CD14-positive monocyte (primary cell): ENCODE measurements around the gene PANX3. TPM values are rescaled to one million over a fixed set of nuclear protein-coding genes. Genes with fewer than 3 reads are reported as not detected.
"Not testable (repeated sequence)": the region's sequence is repeated elsewhere in the genome, so short reads cannot be mapped to it uniquely, and the experiment has no call there.

ENCODE experiments used
- DNase-seq, 3 donors: peaks; one replicate each; pipeline ENCODE4 v3.0.0-alpha.2; 2011 to 2022
- H2AFZ ChIP-seq: 2 replicates; pipeline ENCODE4 v1.6.0; 2012; ENCODE audit warnings: mild to moderate bottlenecking, low read depth, low read length, inconsistent platforms; ENCODE audit not compliant: insufficient read depth, poor library complexity, severe bottlenecking
- H3K27ac ChIP-seq, 2 donors: 1 replicate in 1 of 2; 2 replicates in 1 of 2; pipeline ENCODE4 v1.5.1; 2012 to 2013; ENCODE audit warnings: low read length in 2 of 2, control low read depth in 1 of 2, inconsistent platforms in 1 of 2, low read depth in 1 of 2, mild to moderate bottlenecking in 1 of 2
- H3K27me3 ChIP-seq, 2 donors: one replicate each; pipeline versions ENCODE4 v1.6.0 to v1.6.1; 2011 to 2013; ENCODE audit warnings: low read length in 2 of 2; ENCODE audit not compliant: control insufficient read depth in 2 of 2, insufficient read depth in 2 of 2
- H3K36me3 ChIP-seq, 2 donors: replicated peaks in 1 of 2; 1 replicate in 1 of 2; 2 replicates in 1 of 2; pipeline versions ENCODE4 v1.5.1 to v1.6.1; 2012 to 2013; ENCODE audit warnings: low read length in 2 of 2, control low read depth in 1 of 2, inconsistent platforms in 1 of 2, mild to moderate bottlenecking in 1 of 2; ENCODE audit not compliant: insufficient read depth in 2 of 2, control insufficient read depth in 1 of 2
- H3K4me1 ChIP-seq, 2 donors: 1 replicate in 1 of 2; 2 replicates in 1 of 2; pipeline versions ENCODE4 v1.5.1 to v1.6.1; 2012 to 2013; ENCODE audit warnings: low read length in 2 of 2, control low read depth in 1 of 2, inconsistent platforms in 1 of 2, mild to moderate bottlenecking in 1 of 2, moderate library complexity in 1 of 2; ENCODE audit not compliant: insufficient read depth in 2 of 2, control insufficient read depth in 1 of 2
- H3K4me2 ChIP-seq: replicated peaks from 2 replicates; pipeline ENCODE3; 2012; ENCODE audit warnings: low read length, moderate library complexity, mild to moderate bottlenecking; ENCODE audit not compliant: poor library complexity, severe bottlenecking; ENCODE audit errors: extremely low read depth
- H3K4me3 ChIP-seq, 3 experiments: fragments of 200-600 bp in 1 of 3; sonication (generic) in 1 of 3; replicated peaks in 1 of 3; 1 replicate in 2 of 3; 2 replicates in 1 of 3; pipeline ENCODE4 v1.5.1; 2011 to 2013; ENCODE audit warnings: low read length in 3 of 3, mild to moderate bottlenecking in 3 of 3, control low read depth in 2 of 3, low read depth in 2 of 3, inconsistent platforms in 1 of 3, moderate library complexity in 1 of 3
- H3K79me2 ChIP-seq: 2 replicates; pipeline ENCODE4 v1.6.0; 2012; ENCODE audit warnings: mild to moderate bottlenecking, control low read depth, inconsistent platforms, low read length, moderate library complexity; ENCODE audit not compliant: insufficient read depth
- H3K9ac ChIP-seq: 2 replicates; pipeline ENCODE4 v1.6.0; 2017; ENCODE audit warnings: low read length, mild to moderate bottlenecking; ENCODE audit not compliant: insufficient read depth, poor library complexity, severe bottlenecking
- H3K9me3 ChIP-seq, 2 donors: replicated peaks in 1 of 2; 1 replicate in 1 of 2; 2 replicates in 1 of 2; pipeline versions ENCODE4 v1.5.1 to v1.6.1; 2012 to 2013; ENCODE audit warnings: low read length in 2 of 2, control low read depth in 1 of 2; ENCODE audit not compliant: control insufficient read depth in 1 of 2, insufficient read depth in 1 of 2
- H4K20me1 ChIP-seq: 2 replicates; pipeline ENCODE4 v1.6.0; 2012; ENCODE audit warnings: mild to moderate bottlenecking, low read length, control low read depth, moderate library complexity; ENCODE audit not compliant: insufficient read depth
- H3K27ac Mint-ChIP-seq, 7 donors: one replicate each; pipeline ENCODE4 v1.8.0; 2020; ENCODE audit warnings: mild to moderate bottlenecking in 7 of 7, mixed read lengths in 7 of 7, moderate library complexity in 6 of 7, inconsistent platforms in 2 of 7
- H3K27me3 Mint-ChIP-seq, 3 donors: one replicate each; pipeline ENCODE4 v1.8.0; 2021 to 2022; ENCODE audit warnings: low read depth in 3 of 3, mild to moderate bottlenecking in 3 of 3, mixed read lengths in 3 of 3, moderate library complexity in 3 of 3, inconsistent platforms in 1 of 3
- H3K36me3 Mint-ChIP-seq, 2 donors: one replicate each; pipeline ENCODE4 v1.8.0; 2020; ENCODE audit warnings: mixed read lengths in 2 of 2, inconsistent platforms in 1 of 2, mild to moderate bottlenecking in 1 of 2
- H3K4me1 Mint-ChIP-seq: one replicate; pipeline ENCODE4 v1.8.0; 2020; ENCODE audit warnings: mild to moderate bottlenecking, mixed read lengths
- H3K4me3 Mint-ChIP-seq, 2 donors: one replicate each; pipeline ENCODE4 v1.8.0; 2020; ENCODE audit warnings: mild to moderate bottlenecking in 2 of 2, mixed read lengths in 2 of 2, moderate library complexity in 1 of 2
- H3K9me3 Mint-ChIP-seq, 7 donors: one replicate each; pipeline ENCODE4 v1.8.0; 2020 to 2022; ENCODE audit warnings: mixed read lengths in 7 of 7, mild to moderate bottlenecking in 6 of 7, moderate library complexity in 6 of 7, inconsistent platforms in 2 of 7
- WGBS: methylation state at CpG from one replicate; pipeline ENCODE4 v1.1.5; 2013; ENCODE audit warnings: missing lambda C conversion rate; ENCODE audit not compliant: insufficient coverage; 5-methylcytosine and 5-hydroxymethylcytosine counted together
- intact Hi-C, 2 donors: fragments of 100-400 bp; cut with micrococcal nuclease; formaldehyde crosslinking; loops; one replicate each; pipeline versions ENCODE4 v1.15.0 to v1.15.1; 2023
- polyA plus RNA-seq, 3 donors: library from polyadenylated mRNA; depleted of rRNA in 1 of 3; unstranded in 2 of 3; stranded (reverse) in 1 of 3; fragments of 300-500 nt in 2 of 3; fragments of >200 nt in 1 of 3; fragmentation: Illumina TruSeq in 2 of 3; gene quantifications; 1 replicate in 2 of 3; 2 replicates in 1 of 3; pipeline ENCODE4 v1.2.3, GENCODE V29; 2012 to 2021
- TF ChIP-seq, protein P1 (sequence below): fragments of 200-600 bp; IDR thresholded peaks from one replicate; pipeline ENCODE4 v1.8.0; 2022; ENCODE audit warnings: antibody characterized with exemption, mild to moderate bottlenecking

PANX3 gene
- polyA plus RNA-seq, 3 donors, result not detected

GRCh38 chr11:124600621-124601320, 10.5 kb upstream of the PANX3 start:
- H3K4me2 ChIP-seq, result no peak overlapping the region
- H3K9me3 ChIP-seq, result no peaks in the 10 kb centered on the region
- H3K36me3 ChIP-seq, result no peaks in the 10 kb centered on the region
- H4K20me1 ChIP-seq, result no peaks in the 10 kb centered on the region
- no peaks in the 10 kb centered on the region for H3K36me3 Mint-ChIP-seq
- peaks cover 0 to 2% of the 10 kb centered on the region in 2 donors for H3K27me3 ChIP-seq
- H3K4me3 ChIP-seq, result no peak overlapping the region
- no peak for DNase-seq
- 80% methylated on average over 2 of the region's 5 CpGs for WGBS
- peaks cover 0 to 8% (median 3%) of the 10 kb centered on the region in 3 donors for H3K27me3 Mint-ChIP-seq
- intact Hi-C loops, result no loop called here
- H3K9ac ChIP-seq, result no peak overlapping the region
- peaks cover 4% of the 10 kb centered on the region for H3K4me1 Mint-ChIP-seq
- H2AFZ ChIP-seq, result no peak overlapping the region
- H3K79me2 ChIP-seq, result no peaks in the 10 kb centered on the region
- TF ChIP-seq, protein P1, sequence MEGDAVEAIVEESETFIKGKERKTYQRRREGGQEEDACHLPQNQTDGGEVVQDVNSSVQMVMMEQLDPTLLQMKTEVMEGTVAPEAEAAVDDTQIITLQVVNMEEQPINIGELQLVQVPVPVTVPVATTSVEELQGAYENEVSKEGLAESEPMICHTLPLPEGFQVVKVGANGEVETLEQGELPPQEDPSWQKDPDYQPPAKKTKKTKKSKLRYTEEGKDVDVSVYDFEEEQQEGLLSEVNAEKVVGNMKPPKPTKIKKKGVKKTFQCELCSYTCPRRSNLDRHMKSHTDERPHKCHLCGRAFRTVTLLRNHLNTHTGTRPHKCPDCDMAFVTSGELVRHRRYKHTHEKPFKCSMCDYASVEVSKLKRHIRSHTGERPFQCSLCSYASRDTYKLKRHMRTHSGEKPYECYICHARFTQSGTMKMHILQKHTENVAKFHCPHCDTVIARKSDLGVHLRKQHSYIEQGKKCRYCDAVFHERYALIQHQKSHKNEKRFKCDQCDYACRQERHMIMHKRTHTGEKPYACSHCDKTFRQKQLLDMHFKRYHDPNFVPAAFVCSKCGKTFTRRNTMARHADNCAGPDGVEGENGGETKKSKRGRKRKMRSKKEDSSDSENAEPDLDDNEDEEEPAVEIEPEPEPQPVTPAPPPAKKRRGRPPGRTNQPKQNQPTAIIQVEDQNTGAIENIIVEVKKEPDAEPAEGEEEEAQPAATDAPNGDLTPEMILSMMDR, result no peak
- H3K9me3 Mint-ChIP-seq, result no peaks in the 10 kb centered on the region
- H3K27ac Mint-ChIP-seq, result no peak overlapping the region
- H3K4me3 Mint-ChIP-seq, result no peak overlapping the region
- H3K27ac ChIP-seq, result no peak overlapping the region
- peaks cover 7 to 9% of the 10 kb centered on the region in 2 donors for H3K4me1 ChIP-seq

DNA sequence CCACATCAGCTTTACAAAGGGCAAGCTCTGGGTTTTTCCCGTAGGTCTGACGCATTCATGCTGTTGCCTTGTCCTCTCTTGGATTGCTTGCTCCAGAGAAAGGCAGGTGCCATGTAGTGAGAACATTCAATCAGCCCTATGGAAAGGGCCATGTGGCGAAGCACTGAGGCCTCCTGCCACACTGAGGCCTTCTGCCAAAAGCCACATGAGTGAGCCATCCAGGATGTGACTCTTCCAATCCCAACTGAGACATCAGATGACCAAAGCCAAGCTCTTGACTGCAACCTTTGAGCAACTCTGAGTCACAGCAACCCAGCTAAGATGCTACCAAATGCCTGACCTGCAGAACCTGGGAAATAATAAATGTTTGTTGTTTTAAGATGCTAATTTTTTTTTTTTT, 9.0 kb upstream of the PANX3 start:
- no peaks in the 10 kb centered on the region for H4K20me1 ChIP-seq
- peaks cover 0 to 2% of the 10 kb centered on the region in 2 donors for H3K27me3 ChIP-seq
- no peaks in the 10 kb centered on the region for H3K36me3 Mint-ChIP-seq
- no peak overlapping the region for H3K9ac ChIP-seq
- WGBS, result 100% methylated on average over 1 of the region's 3 CpGs
- TF ChIP-seq, protein P1, result no peak
- H3K4me1 ChIP-seq, result peaks cover 13 to 15% of the 10 kb centered on the region in 2 donors
- no peak overlapping the region for H3K4me3 ChIP-seq
- H3K4me2 ChIP-seq, result no peak overlapping the region
- no peaks in the 10 kb centered on the region for H3K36me3 ChIP-seq
- no peak overlapping the region for H3K4me3 Mint-ChIP-seq
- H3K9me3 ChIP-seq, result no peaks in the 10 kb centered on the region
- no peak overlapping the region for H3K27ac ChIP-seq
- peaks cover 0 to 5% (median 1%) of the 10 kb centered on the region in 3 donors for H3K27me3 Mint-ChIP-seq
- DNase-seq, result peak in 1 of 3 donors; percentile 18
- H2AFZ ChIP-seq, result no peak overlapping the region
- H3K4me1 Mint-ChIP-seq, result peaks cover 8% of the 10 kb centered on the region
- intact Hi-C loops, result no loop called here
- H3K27ac Mint-ChIP-seq, result no peak overlapping the region
- no peaks in the 10 kb centered on the region for H3K9me3 Mint-ChIP-seq
- no peaks in the 10 kb centered on the region for H3K79me2 ChIP-seq

GRCh38 chr11:124602723-124603122, 8.5 kb upstream of the PANX3 start:
- H3K36me3 ChIP-seq, result not testable (repeated sequence)
- 57% methylated on average over 1 of the region's 3 CpGs for WGBS

More at GRCh38 chr11:124602723-124603122, 8.5 kb upstream of the PANX3 start:
- H3K79me2 ChIP-seq, H3K9me3 ChIP-seq, H2AFZ ChIP-seq, H3K4me2 ChIP-seq, H3K4me3 Mint-ChIP-seq, H3K9me3 Mint-ChIP-seq, H3K36me3 Mint-ChIP-seq, H3K9ac ChIP-seq, H4K20me1 ChIP-seq, H3K27me3 Mint-ChIP-seq, H3K4me1 Mint-ChIP-seq, intact Hi-C loops, H3K27ac ChIP-seq, DNase-seq, H3K4me3 ChIP-seq, H3K27ac Mint-ChIP-seq, H3K27me3 ChIP-seq: not testable (repeated sequence)
- H3K4me1 ChIP-seq, result peaks cover 13 to 15% of the 10 kb centered on the region in 2 donors
